ENCODE data around the gene GRIK3. TPM values are rescaled to one million over a fixed set of nuclear protein-coding genes. Genes with fewer than 3 reads are reported as not detected.

Gene GRIK3
- polyA plus RNA-seq, 1 donor, result 3.4 TPM

- no peak for DNase-seq
These were observed 157.3 kb downstream of the GRIK3 start for GRCh38 chr1:36876990-36877389.

- DNase-seq, result no peak
These were observed 159.8 kb downstream of the GRIK3 start for GRCh38 chr1:36874271-36875060.

GRCh38 chr1:36872858-36873257 lies 161.5 kb downstream of the GRIK3 start:
- DNase-seq, result no peak

- no peak for DNase-seq
These were observed 162.1 kb downstream of the GRIK3 start for GRCh38 chr1:36872126-36872754.

- DNase-seq, result no peak
These were observed 163.0 kb downstream of the GRIK3 start for GRCh38 chr1:36871146-36871971.

GRCh38 chr1:36869826-36870225 lies 164.5 kb downstream of the GRIK3 start:
- no peak for DNase-seq

GRCh38 chr1:36869054-36869453 lies 165.3 kb downstream of the GRIK3 start:
- no peak for DNase-seq

GRCh38 chr1:36867575-36867974 lies 166.7 kb downstream of the GRIK3 start:
- DNase-seq, result no peak

GRCh38 chr1:36866169-36866814 lies 168.0 kb downstream of the GRIK3 start:
- DNase-seq, result no peak

- no peak for DNase-seq
These were observed 168.8 kb downstream of the GRIK3 start for GRCh38 chr1:36865602-36865900.

GRCh38 chr1:36864823-36865601 lies 169.3 kb downstream of the GRIK3 start:
- DNase-seq, result no peak

GRCh38 chr1:36864182-36864822 lies 170.0 kb downstream of the GRIK3 start:
- DNase-seq, result no peak

- DNase-seq, result no peak
These were observed 170.8 kb downstream of the GRIK3 start for GRCh38 chr1:36863500-36863899.

- DNase-seq, result no peak
These were observed 171.3 kb downstream of the GRIK3 start for GRCh38 chr1:36863061-36863460.

GRCh38 chr1:36861375-36861774 lies 172.9 kb downstream of the GRIK3 start:
- DNase-seq, result no peak

GRCh38 chr1:36859926-36860325 lies 174.4 kb downstream of the GRIK3 start:
- no peak for DNase-seq

- DNase-seq, result no peak
These were observed 175.3 kb downstream of the GRIK3 start for GRCh38 chr1:36858981-36859380.

- DNase-seq, result no peak
These were observed 175.8 kb downstream of the GRIK3 start for GRCh38 chr1:36858553-36858952.

- no peak for DNase-seq
These were observed 176.6 kb downstream of the GRIK3 start for GRCh38 chr1:36857754-36858153.

- no peak for DNase-seq
These were observed 178.4 kb downstream of the GRIK3 start for GRCh38 chr1:36855699-36856494.
